ENCODE results near the gene NSG1.

GRCh38 chr4:4344915-4345527 lies 41.9 kb upstream of the NSG1 start:
- TF ChIP-seq, protein P1, sequence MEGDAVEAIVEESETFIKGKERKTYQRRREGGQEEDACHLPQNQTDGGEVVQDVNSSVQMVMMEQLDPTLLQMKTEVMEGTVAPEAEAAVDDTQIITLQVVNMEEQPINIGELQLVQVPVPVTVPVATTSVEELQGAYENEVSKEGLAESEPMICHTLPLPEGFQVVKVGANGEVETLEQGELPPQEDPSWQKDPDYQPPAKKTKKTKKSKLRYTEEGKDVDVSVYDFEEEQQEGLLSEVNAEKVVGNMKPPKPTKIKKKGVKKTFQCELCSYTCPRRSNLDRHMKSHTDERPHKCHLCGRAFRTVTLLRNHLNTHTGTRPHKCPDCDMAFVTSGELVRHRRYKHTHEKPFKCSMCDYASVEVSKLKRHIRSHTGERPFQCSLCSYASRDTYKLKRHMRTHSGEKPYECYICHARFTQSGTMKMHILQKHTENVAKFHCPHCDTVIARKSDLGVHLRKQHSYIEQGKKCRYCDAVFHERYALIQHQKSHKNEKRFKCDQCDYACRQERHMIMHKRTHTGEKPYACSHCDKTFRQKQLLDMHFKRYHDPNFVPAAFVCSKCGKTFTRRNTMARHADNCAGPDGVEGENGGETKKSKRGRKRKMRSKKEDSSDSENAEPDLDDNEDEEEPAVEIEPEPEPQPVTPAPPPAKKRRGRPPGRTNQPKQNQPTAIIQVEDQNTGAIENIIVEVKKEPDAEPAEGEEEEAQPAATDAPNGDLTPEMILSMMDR (IDR thresholded peaks at IDR 0.05 in 4 of 5, conservative IDR thresholded peaks at IDR 0.05 in 1 of 5), result no peak
- TF ChIP-seq POLR2A (IDR thresholded peaks at IDR 0.05), result no peak

Data from gastrocnemius medialis (tissue), 4 donors.